WTC11 (cell line): ENCODE results near the gene GLT6D1. TPM values are rescaled to one million over a fixed set of nuclear protein-coding genes. Genes with fewer than 3 reads are reported as not detected.

Experiments used
- ATAC-seq: fragments of 200-7000 bp; cut with Tn5 transposase; 2 replicates; pipeline ENCODE4 v1.10.0; 2021; ENCODE audit warnings: mild to moderate bottlenecking, moderate library complexity
- CTCF ChIA-PET: fragments of 300-600 bp; sonication (Branson Sonifier 250); formaldehyde crosslinking; loops from one replicate; lab custom pipeline; 2021; ENCODE audit warnings: antibody characterized with exemption; lab: Charles Lee
- POLR2A ChIA-PET: fragments of 350-600 bp; sonication (Branson Sonifier 250); formaldehyde crosslinking; loops from one replicate; lab custom pipeline; 2021; ENCODE audit warnings: antibody characterized with exemption; lab: Charles Lee
- DNase-seq: peaks from one replicate; pipeline ENCODE4 v3.0.0; 2021; ENCODE audit warnings: low spot score
- H3K27ac Mint-ChIP-seq: 2 replicates; pipeline ENCODE4 v1.8.0; 2021; ENCODE audit warnings: mixed read lengths
- H3K27me3 Mint-ChIP-seq: 2 replicates; pipeline ENCODE4 v1.8.0; 2021; ENCODE audit warnings: low read depth, mild to moderate bottlenecking, moderate library complexity, mixed read lengths
- H3K36me3 Mint-ChIP-seq: 2 replicates; pipeline ENCODE4 v1.8.0; 2021; ENCODE audit warnings: mixed read lengths
- H3K4me1 Mint-ChIP-seq: 2 replicates; pipeline ENCODE4 v1.8.0; 2022; ENCODE audit warnings: mixed read lengths
- H3K4me3 Mint-ChIP-seq: 2 replicates; pipeline ENCODE4 v1.8.0; 2021; ENCODE audit warnings: mild to moderate bottlenecking, moderate library complexity, mixed read lengths
- H3K9me3 Mint-ChIP-seq: 2 replicates; pipeline ENCODE4 v1.8.0; 2021; ENCODE audit warnings: mixed read lengths
- CREM ChIP-seq: sonication (generic); formaldehyde crosslinking; IDR thresholded peaks from 2 replicates; pipeline ENCODE4 v1.8.1; 2022; ENCODE audit warnings: mild to moderate bottlenecking, missing genetic modification reagents, moderate library complexity
- E2F5 ChIP-seq: sonication (generic); formaldehyde crosslinking; IDR thresholded peaks from 2 replicates; pipeline ENCODE4 v1.8.1; 2022; ENCODE audit warnings: mild to moderate bottlenecking, moderate library complexity, missing genetic modification reagents
- EMX1 ChIP-seq: fragments of 250-450 bp; sonication (Bioruptor Pico); IDR thresholded peaks from 2 replicates; pipeline ENCODE4 v1.8.0; 2021; ENCODE audit warnings: mild to moderate bottlenecking
- ERG ChIP-seq: fragments of 250-450 bp; sonication (Bioruptor Pico); IDR thresholded peaks from 2 replicates; pipeline ENCODE4 v1.8.0; 2021; ENCODE audit warnings: mild to moderate bottlenecking
- GABPB1 ChIP-seq: sonication (generic); formaldehyde crosslinking; IDR thresholded peaks from 2 replicates; pipeline ENCODE4 v1.8.1; 2023; ENCODE audit warnings: mild to moderate bottlenecking, missing genetic modification reagents
- IRF1 ChIP-seq: sonication (generic); formaldehyde crosslinking; IDR thresholded peaks from 2 replicates; pipeline ENCODE4 v1.8.0; 2023; ENCODE audit warnings: missing genetic modification reagents
- MLX ChIP-seq: sonication (generic); formaldehyde crosslinking; IDR thresholded peaks from 2 replicates; pipeline ENCODE4 v1.8.1; 2023; ENCODE audit warnings: mild to moderate bottlenecking, missing genetic modification reagents, moderate library complexity
- NFE2L1 ChIP-seq: sonication (generic); formaldehyde crosslinking; IDR thresholded peaks from 2 replicates; pipeline ENCODE4 v1.8.1; 2023; ENCODE audit warnings: missing genetic modification reagents
- NR3C1 ChIP-seq: sonication (generic); formaldehyde crosslinking; conservative IDR thresholded peaks from 2 replicates; pipeline ENCODE4 v1.8.1; 2023; ENCODE audit warnings: low read depth, mild to moderate bottlenecking, missing genetic modification reagents
- STAT6 ChIP-seq: sonication (generic); formaldehyde crosslinking; conservative IDR thresholded peaks from 2 replicates; pipeline ENCODE4 v1.8.1; 2023; ENCODE audit warnings: mild to moderate bottlenecking, low read depth, missing genetic modification reagents, moderate library complexity
- TCF7 ChIP-seq: sonication (generic); formaldehyde crosslinking; IDR thresholded peaks from 2 replicates; pipeline ENCODE4 v1.8.0; 2022; ENCODE audit warnings: mild to moderate bottlenecking, low read depth, missing genetic modification reagents, moderate library complexity
- USF1 ChIP-seq: sonication (generic); formaldehyde crosslinking; IDR thresholded peaks from 2 replicates; pipeline ENCODE4 v1.8.0; 2022; ENCODE audit warnings: mild to moderate bottlenecking, missing genetic modification reagents
- ZBTB43 ChIP-seq: sonication (generic); formaldehyde crosslinking; IDR thresholded peaks from 2 replicates; pipeline ENCODE4 v1.8.1; 2023; ENCODE audit warnings: mild to moderate bottlenecking, missing genetic modification reagents
- ZNF121 ChIP-seq: sonication (generic); formaldehyde crosslinking; IDR thresholded peaks from 2 replicates; pipeline ENCODE4 v1.8.0; 2023; ENCODE audit warnings: missing genetic modification reagents
- ZNF232 ChIP-seq: sonication (generic); formaldehyde crosslinking; IDR thresholded peaks from 2 replicates; pipeline ENCODE4 v1.8.0; 2022; ENCODE audit warnings: mild to moderate bottlenecking, missing genetic modification reagents
- ZNF263 ChIP-seq: sonication (generic); formaldehyde crosslinking; IDR thresholded peaks from 2 replicates; pipeline ENCODE4 v1.8.1; 2022; ENCODE audit warnings: low read depth, mild to moderate bottlenecking, moderate library complexity, missing genetic modification reagents
- ZNF281 ChIP-seq: sonication (generic); formaldehyde crosslinking; IDR thresholded peaks from 2 replicates; pipeline ENCODE4 v1.8.0; 2023; ENCODE audit warnings: mild to moderate bottlenecking, missing genetic modification reagents
- ZNF512 ChIP-seq: sonication (generic); formaldehyde crosslinking; IDR thresholded peaks from 2 replicates; pipeline ENCODE4 v1.8.1; 2022; ENCODE audit warnings: missing genetic modification reagents, borderline replicate concordance
- ZNF671 ChIP-seq: fragments of 250-450 bp; sonication (Bioruptor Pico); IDR thresholded peaks from 2 replicates; pipeline ENCODE4 v1.8.0; 2021; ENCODE audit warnings: mild to moderate bottlenecking
- total RNA-seq: library from RNA; stranded (reverse); gene quantifications from 3 replicates; pipeline ENCODE4 v1.2.3, GENCODE V29; 2021

Gene GLT6D1
- total RNA-seq, 1 experiment from 2014 or later, result 0.37 TPM

GRCh38 chr9:135584371-135584770 is 55.0 kb downstream of the GLT6D1 start (continued):
- no peak for TF ChIP-seq ZNF281 (CRISPR knock-in tag)
- TF ChIP-seq ZBTB43 (CRISPR knock-in tag), result no peak
- no peak for TF ChIP-seq GABPB1 (CRISPR knock-in tag)
- no peak for TF ChIP-seq TCF7

- no peak for ATAC-seq
- no peak overlapping the region for H3K27ac Mint-ChIP-seq
- ChIA-PET POLR2A (no interaction called here), CTCF (no interaction called here)
- peaks cover 2% of the 10 kb centered on the region; the same call in 1 of the 2 replicates for H3K27me3 Mint-ChIP-seq
- no peak for TF ChIP-seq IRF1 (CRISPR knock-in tag)
- no peak for TF ChIP-seq CREM (CRISPR knock-in tag)
- no peak for TF ChIP-seq TCF7
- no peak for TF ChIP-seq ZNF512
- no peak for TF ChIP-seq ZNF121 (CRISPR knock-in tag)
- no peak for TF ChIP-seq USF1
- no peak for TF ChIP-seq ZNF263 (CRISPR knock-in tag)
- no peak for TF ChIP-seq ERG (CRISPR knock-in tag)
- no peak for TF ChIP-seq E2F5
- TF ChIP-seq MLX (CRISPR knock-in tag), result no peak
- no peak for TF ChIP-seq ZNF232
- TF ChIP-seq NFE2L1, result no peak
- TF ChIP-seq NR3C1, result no peak
- TF ChIP-seq STAT6 (CRISPR knock-in tag), result no peak
- TF ChIP-seq ZNF671 (CRISPR knock-in tag), result no peak
- no peak for TF ChIP-seq EMX1 (CRISPR knock-in tag)
- no peak overlapping the region for H3K4me3 Mint-ChIP-seq
- peaks cover 9% of the 10 kb centered on the region; the same call in 1 of the 2 replicates for H3K36me3 Mint-ChIP-seq
- H3K9me3 Mint-ChIP-seq, result peaks cover 13% of the 10 kb centered on the region
- no peaks in the 10 kb centered on the region for H3K4me1 Mint-ChIP-seq
- no peak for DNase-seq
Measured at GRCh38 chr9:135583688-135584011, 55.7 kb downstream of the GLT6D1 start.
